T-helper 1 cell treated with Interleukin-12 subunit alpha and Interleukin-12 subunit beta and Interleukin-4 antibody, amounts not matched to agents 30 μg/mL and 1 μg/mL, for 36 hours (primary cell): Measurements from ENCODE around the gene PRIM1.
"Not testable (repeated sequence)": the region's sequence is repeated elsewhere in the genome, so short reads cannot be mapped to it uniquely, and the experiment has no call there.

ENCODE experiments used
- H3K27ac Mint-ChIP-seq: one replicate; pipeline ENCODE4 v1.8.0; 2021; ENCODE audit warnings: mild to moderate bottlenecking, mixed read lengths
- H3K27me3 Mint-ChIP-seq: one replicate; pipeline ENCODE4 v1.8.0; 2021; ENCODE audit warnings: low read depth, mixed read lengths
- H3K36me3 Mint-ChIP-seq: one replicate; pipeline ENCODE4 v1.8.0; 2021; ENCODE audit warnings: low read depth, mixed read lengths
- H3K4me1 Mint-ChIP-seq: one replicate; pipeline ENCODE4 v1.8.0; 2021; ENCODE audit warnings: low read depth, mixed read lengths
- H3K4me3 Mint-ChIP-seq: one replicate; pipeline ENCODE4 v1.8.0; 2021; ENCODE audit warnings: mild to moderate bottlenecking, moderate library complexity, mixed read lengths
- H3K9me3 Mint-ChIP-seq: one replicate; pipeline ENCODE4 v1.8.0; 2021; ENCODE audit warnings: mixed read lengths

Gene PRIM1

DNA sequence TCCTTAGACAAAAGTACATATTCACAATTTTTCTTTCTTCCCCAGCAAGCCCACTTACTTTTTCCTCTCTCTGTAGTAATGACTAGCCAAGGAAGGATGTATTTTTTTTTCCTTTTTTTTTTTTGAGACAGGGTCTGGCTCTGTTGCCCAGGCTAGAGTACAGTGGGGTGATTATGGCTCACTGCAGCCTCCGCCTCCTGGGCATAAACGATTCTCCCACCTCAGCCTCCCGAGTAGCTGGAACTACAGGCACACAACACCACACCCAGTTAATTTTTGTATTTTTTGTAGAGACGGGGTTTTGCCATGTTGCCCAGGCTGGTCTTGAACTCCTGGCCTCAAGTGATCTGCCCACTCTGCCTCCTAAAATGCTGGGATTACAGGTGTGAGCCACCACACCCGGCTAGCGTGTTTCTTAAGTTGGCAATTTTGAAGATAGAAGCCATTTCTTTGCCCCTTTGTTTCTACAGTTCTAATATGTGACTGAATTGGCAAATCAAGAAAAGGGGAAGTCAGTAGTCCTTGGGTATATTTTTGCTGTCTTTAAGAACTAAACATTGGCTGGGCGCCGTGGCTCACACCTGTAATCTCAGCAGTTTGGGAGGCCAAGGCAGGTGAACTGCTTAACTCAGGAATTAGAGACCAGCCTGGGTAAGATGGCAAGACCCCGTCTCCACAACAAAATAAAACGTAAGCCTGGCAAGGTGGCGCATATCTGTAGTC lies 23.8 kb downstream of the PRIM1 start:
- Mint-ChIP-seq H3K9me3 (no peaks in the 10 kb centered on the region), H3K27ac (peak overlapping the region; percentile 2), H3K4me3 (no peak overlapping the region), H3K27me3 (no peaks in the 10 kb centered on the region), H3K36me3 (peaks cover 33% of the 10 kb centered on the region), H3K4me1 (peaks cover 15% of the 10 kb centered on the region)

DNA sequence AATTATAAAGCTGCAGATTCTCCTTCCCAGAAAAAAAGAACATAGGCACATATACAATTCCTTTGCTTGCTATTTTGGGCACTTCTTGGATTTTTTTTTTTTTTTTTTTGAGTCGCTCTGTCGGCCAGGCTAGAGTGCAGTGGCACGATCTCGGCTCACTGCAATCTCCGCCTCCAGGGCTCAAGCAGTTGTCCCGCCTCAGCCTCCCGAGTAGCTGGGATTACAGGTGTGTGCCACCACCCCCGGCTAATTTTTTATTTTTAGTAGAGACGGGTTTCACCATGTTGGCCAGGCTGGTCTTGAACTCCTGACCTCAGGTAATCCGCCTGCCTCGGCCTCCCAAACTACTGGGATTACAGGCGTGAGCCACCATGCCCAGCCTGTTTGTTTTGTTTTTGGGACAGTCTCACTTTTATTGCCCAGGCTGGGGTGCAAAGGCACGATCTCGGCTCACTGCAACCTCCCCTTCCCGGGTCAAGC lies 25.9 kb downstream of the PRIM1 start:
- H3K4me3 Mint-ChIP-seq = peak overlapping the region; percentile 94
- H3K27ac Mint-ChIP-seq = peak overlapping the region; percentile 98
- H3K9me3 Mint-ChIP-seq, H3K27me3 Mint-ChIP-seq: not testable (repeated sequence)
- peaks cover 33% of the 10 kb centered on the region for H3K4me1 Mint-ChIP-seq
- peaks cover 43% of the 10 kb centered on the region for H3K36me3 Mint-ChIP-seq

DNA sequence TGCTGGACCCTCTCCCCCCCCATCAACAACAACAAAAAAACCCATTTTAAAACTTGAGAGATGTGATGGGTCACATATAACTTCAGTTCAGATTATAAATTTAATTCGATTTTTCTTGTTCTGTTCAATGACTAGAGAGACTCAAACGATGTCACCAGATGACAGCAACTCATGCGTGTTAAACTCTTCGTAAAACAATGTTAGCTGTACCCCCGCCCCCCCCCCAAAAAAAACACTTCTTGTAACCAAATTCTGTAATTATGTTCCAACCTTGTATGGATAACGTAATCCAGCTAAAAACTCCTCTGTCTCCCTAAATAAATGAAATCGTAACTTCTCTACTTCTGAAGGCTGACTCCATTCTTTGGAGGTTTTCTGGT lies 26.4 kb downstream of the PRIM1 start:
- Mint-ChIP-seq H3K4me1 (peaks cover 38% of the 10 kb centered on the region), H3K27me3 (no peaks in the 10 kb centered on the region), H3K4me3 (peak overlapping the region; percentile 94), H3K9me3 (no peaks in the 10 kb centered on the region), H3K36me3 (peaks cover 46% of the 10 kb centered on the region), H3K27ac (peak overlapping the region; percentile 98)

DNA sequence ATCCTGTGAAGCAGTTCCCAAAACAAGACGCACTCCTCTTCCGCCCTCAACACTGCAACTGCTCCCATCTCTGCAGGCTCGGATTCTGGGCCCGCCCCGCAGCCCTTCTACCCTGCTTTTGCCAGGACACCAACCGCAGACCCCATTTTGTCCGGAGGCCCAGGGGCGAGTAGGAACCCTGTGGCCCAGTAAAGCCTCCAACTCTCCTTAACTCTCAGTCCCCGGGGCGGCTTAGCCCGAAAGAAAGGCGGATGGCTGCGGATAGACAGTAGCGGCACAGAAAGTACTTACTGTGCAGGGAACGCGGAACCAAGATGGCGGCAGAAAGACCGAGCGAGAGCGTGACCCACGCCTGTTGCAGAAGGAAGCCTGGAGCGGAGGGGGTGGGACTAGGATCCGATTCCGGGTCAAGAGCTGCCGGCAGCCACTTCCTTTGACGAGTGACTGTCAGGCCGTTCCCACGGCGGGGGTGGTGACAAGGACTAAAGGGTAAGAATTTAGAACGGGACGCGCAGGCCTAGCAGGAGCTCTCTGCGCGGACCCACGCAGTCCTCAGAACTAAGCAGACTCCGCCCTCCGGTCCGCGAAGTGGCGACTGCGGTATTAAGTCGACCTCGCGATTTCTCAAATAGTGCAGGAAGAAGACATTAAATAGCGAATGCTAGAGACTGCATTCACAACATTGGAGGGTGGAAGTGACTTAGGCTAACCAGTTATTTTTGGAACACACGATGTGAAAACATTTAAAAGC lies 27.0 kb downstream of the PRIM1 start, which contains the start of gene NACA:
TSS of gene NACA (minus strand) at position 328 of the 751 bp plus-strand sequence. CDS start 778 bp downstream, outside the sequence.
- peaks cover 52% of the 10 kb centered on the region for H3K36me3 Mint-ChIP-seq
- H3K4me1 Mint-ChIP-seq = peaks cover 43% of the 10 kb centered on the region
- H3K27me3 Mint-ChIP-seq = no peaks in the 10 kb centered on the region

DNA sequence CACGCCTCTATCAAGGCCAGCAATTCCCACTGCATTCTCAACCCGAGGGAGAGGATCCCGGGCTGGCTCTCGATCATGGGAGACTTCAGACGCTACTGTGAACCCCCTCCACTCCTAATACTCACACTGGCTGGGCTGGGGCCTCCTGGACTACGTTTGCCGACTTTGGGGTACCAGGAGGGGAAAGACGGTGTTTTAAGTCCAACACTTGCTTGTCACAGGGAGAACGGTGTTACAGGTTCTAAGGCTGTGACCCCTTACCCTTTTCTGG lies 27.5 kb downstream of the PRIM1 start:
- Mint-ChIP-seq H3K9me3 (no peaks in the 10 kb centered on the region), H3K27me3 (no peaks in the 10 kb centered on the region), H3K27ac (peak overlapping the region; percentile 98), H3K4me3 (peak overlapping the region; percentile 94), H3K36me3 (peaks cover 53% of the 10 kb centered on the region), H3K4me1 (peaks cover 49% of the 10 kb centered on the region)

More for the DNA sequence above, 27.0 kb downstream of the PRIM1 start, which contains the start of gene NACA:
- H3K9me3 Mint-ChIP-seq = no peaks in the 10 kb centered on the region
- H3K4me3 Mint-ChIP-seq = peak within 1 kb of the TSS; percentile 94
- H3K27ac Mint-ChIP-seq = peak within 1 kb of the TSS; percentile 98

DNA sequence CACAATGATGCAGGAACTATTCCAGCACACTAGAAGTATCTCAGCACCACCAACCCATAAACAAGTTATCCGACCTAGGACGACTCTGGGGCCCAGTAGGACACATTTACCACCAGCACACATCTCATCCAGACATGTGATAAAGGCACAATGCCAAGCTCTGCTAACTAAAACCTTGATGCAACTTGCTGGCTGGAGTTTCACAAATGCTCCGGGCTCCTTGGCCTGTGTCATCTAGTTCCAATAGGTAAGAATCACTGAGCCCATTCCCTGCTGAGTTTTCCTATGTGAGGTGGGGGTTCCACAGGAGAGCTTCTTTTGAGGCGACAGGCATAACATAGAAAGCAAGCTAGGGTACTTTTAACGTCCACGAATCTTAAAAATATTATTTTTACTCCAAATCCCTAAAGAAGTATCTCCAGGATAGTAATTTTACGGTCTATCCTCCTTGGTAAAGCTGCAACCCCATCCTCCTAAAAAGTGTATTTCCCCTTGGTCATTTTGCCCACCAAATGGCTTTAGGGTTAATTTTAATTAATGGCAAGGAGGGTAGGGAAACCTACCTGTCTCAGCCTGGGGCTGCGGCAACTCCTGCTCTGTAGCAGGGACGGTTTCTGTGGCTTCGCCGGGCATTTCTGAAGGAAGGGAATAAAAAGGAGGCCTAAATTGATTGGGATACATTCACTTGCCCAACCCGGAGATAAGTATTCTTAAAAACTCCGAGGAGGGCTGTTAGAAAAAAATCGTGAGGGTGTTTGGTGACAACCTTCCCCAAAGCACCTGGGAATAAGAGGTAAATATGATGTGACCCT lies 28.0 kb downstream of the PRIM1 start:
- peaks cover 54% of the 10 kb centered on the region for H3K4me1 Mint-ChIP-seq
- H3K4me3 Mint-ChIP-seq = peak overlapping the region; percentile 94
- no peaks in the 10 kb centered on the region for H3K27me3 Mint-ChIP-seq
- H3K27ac Mint-ChIP-seq = peak overlapping the region; percentile 98
- H3K9me3 Mint-ChIP-seq = no peaks in the 10 kb centered on the region
- peaks cover 58% of the 10 kb centered on the region for H3K36me3 Mint-ChIP-seq

DNA sequence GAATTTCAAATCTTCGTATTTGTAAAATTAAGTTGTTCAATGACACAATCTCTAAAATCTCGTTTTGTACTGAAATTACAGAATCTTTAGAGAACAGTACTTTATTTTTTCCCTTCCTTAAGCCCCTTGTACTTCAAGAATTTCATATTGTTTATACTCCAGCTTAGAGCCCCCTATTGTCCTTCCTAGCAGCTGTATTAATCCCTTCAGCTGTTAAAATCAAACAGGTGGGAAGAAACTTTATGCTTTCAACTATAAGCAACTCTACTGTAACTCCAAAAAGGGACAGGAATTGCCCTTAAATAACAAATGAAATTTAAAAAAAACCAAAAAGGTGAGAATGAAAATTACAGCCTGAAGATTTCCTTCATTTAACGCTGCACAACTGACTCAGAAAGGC lies 28.8 kb downstream of the PRIM1 start:
- Mint-ChIP-seq H3K27ac (no peak overlapping the region), H3K4me1 (peaks cover 59% of the 10 kb centered on the region), H3K27me3 (no peaks in the 10 kb centered on the region), H3K9me3 (no peaks in the 10 kb centered on the region), H3K36me3 (peaks cover 64% of the 10 kb centered on the region), H3K4me3 (peak overlapping the region; percentile 94)

DNA sequence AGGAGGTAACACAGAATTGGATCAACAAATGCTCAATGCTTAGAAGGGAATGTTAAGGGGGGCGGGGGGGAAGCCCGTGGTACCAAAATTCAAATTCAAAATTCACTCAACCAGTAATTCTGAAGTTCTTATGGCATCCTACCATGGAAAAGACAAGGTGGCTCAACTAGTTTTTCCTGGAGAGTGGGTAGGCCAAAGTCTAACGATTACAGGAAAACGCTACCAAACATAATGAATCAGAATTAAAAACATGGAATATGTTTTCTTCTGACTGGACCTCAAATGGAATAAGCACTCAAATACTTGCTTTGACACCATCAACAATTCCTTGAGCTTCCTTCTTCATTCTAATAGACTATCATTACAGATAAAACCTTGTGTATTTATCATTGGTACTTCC lies 29.3 kb downstream of the PRIM1 start:
- Mint-ChIP-seq H3K4me3 (peak overlapping the region; percentile 94), H3K9me3 (no peaks in the 10 kb centered on the region), H3K27me3 (no peaks in the 10 kb centered on the region), H3K36me3 (peaks cover 64% of the 10 kb centered on the region), H3K27ac (no peak overlapping the region), H3K4me1 (peaks cover 59% of the 10 kb centered on the region)

DNA sequence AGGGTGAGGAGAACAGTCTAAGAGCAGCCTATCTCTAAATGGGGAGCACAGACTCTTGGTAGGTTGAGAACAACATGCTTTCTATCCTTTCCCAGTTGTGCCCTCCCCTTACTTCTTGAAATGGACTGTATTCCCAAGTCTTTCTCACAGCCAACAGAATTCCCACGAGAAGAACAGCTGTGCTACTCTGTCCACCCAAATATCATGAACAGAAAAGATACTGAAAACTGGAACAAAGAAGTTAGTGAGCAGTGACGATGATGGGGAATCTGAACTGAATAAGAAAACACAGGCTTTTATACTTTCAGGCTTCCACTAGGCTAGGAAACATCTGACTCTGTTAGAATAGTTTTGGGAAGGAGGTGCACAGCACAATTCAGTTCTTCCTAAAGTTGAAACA lies 30.4 kb downstream of the PRIM1 start:
- H3K9me3 Mint-ChIP-seq = no peaks in the 10 kb centered on the region
- peak overlapping the region; percentile 7 for H3K27ac Mint-ChIP-seq
- H3K4me1 Mint-ChIP-seq = peaks cover 62% of the 10 kb centered on the region
- H3K4me3 Mint-ChIP-seq = peak overlapping the region; percentile 61
- H3K27me3 Mint-ChIP-seq = no peaks in the 10 kb centered on the region
- peaks cover 64% of the 10 kb centered on the region for H3K36me3 Mint-ChIP-seq

DNA sequence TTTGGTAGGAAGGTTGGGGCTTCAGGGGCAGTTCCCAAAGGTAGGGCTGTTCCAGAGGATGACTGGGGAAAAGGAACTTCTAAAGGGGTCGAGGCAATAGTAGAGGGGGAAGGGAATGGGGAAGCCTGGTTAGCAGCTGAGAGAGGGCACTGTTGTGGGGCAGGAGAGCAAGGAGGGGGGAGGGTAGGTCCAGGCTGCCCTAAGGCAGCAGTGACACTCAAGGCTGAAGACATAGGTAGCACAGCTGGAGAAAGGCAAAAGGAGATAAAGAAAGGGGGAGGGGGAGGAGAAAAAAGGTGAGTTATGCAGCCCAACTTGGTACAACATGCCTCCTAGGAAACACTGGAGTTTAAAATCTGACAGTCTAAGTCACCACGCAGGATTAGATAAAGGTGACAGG lies 30.9 kb downstream of the PRIM1 start:
- H3K36me3 Mint-ChIP-seq = peaks cover 66% of the 10 kb centered on the region
- H3K4me1 Mint-ChIP-seq = peaks cover 65% of the 10 kb centered on the region
- peak overlapping the region; percentile 62 for H3K27ac Mint-ChIP-seq
- H3K27me3 Mint-ChIP-seq = no peaks in the 10 kb centered on the region
- no peaks in the 10 kb centered on the region for H3K9me3 Mint-ChIP-seq
- H3K4me3 Mint-ChIP-seq = peak overlapping the region; percentile 42

DNA sequence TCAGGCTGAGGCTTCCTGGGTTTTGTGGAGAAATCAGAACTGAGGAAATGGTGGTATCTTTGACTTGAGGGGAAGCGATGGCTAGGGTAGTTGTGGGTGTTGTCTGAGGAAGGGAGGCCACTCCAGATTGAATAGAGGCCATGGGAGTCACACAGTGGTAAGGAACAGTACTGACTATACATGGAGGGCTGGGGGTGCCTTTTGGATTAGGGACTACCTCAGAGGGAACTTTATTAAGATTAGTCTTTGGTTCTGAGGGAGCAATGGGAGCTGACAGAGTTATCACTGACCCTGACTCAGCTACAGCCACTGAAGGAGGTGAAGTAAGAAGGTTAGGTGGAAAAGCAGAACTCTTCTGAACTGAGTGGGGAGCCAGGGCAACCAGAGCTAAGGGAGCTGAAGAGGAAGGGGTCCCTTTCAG lies 31.4 kb downstream of the PRIM1 start:
- peak overlapping the region; percentile 62 for H3K27ac Mint-ChIP-seq
- peaks cover 69% of the 10 kb centered on the region for H3K36me3 Mint-ChIP-seq
- no peaks in the 10 kb centered on the region for H3K27me3 Mint-ChIP-seq
- peak overlapping the region; percentile 42 for H3K4me3 Mint-ChIP-seq
- no peaks in the 10 kb centered on the region for H3K9me3 Mint-ChIP-seq
- peaks cover 67% of the 10 kb centered on the region for H3K4me1 Mint-ChIP-seq

DNA sequence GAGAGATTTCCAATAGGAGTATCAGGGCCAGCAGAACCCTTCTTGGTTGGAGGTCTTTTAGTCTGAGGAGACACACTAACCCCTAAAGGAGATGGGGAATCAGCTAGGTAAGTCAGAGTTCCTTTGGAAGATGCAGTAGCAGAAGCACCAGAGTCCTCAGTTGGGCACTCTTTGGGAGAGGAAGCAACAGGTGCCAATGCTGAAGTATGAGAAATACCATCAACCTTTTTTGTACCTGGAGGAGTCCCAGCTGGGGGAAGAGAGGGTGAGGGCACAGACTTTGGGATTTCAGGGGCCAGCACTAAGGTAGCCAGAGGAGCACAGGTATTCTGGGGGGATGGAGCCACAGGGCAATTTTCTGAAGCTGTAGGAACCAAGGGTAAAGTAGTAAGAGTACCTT lies 33.1 kb downstream of the PRIM1 start:
- peak overlapping the region; percentile 54 for H3K27ac Mint-ChIP-seq
- no peaks in the 10 kb centered on the region for H3K9me3 Mint-ChIP-seq
- H3K4me3 Mint-ChIP-seq = no peak overlapping the region
- H3K4me1 Mint-ChIP-seq = peaks cover 68% of the 10 kb centered on the region
- peaks cover 66% of the 10 kb centered on the region for H3K36me3 Mint-ChIP-seq
- H3K27me3 Mint-ChIP-seq = no peaks in the 10 kb centered on the region

DNA sequence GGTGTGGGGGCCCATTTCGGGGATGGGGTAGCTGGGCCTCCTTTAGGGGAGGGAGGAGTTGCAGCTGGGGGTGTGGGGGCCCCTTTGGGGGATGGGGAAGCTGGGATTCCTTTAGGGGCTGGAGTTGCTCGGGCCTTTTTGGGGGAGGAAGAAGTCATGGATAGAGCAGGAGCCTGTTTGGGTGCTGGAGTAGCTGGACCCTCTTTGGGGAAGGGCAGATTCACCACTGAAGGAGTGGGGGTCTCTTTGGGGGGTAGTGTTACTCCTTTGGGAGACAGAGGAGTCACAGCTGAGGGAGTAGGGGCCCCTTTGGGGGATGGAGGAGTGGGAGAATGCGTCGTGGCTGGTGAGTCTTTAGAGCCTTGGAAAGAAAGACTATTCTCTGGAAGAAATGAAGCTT lies 33.5 kb downstream of the PRIM1 start:
- no peaks in the 10 kb centered on the region for H3K27me3 Mint-ChIP-seq

DNA sequence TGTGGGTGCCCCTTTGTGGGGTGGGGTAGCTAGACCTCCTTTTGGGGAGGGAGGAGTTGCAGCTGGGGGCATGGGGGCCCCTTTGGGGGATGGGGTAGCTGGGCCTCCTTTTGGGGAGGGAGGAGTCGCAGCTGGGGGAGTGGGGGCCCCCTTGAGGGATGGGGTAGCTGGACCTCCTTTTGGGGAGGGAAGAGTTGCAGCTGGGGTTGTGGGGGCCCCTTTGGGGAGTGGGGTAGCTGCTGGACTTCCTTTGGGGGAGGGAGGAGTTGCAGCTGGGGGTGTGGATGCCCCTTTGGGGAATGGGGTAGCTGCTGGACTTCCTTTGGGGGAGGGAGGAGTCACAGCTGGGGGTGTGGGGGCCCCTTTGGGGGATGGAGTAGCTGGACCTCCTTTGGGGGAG lies 34.0 kb downstream of the PRIM1 start:
- no peaks in the 10 kb centered on the region for H3K27me3 Mint-ChIP-seq
- peaks cover 67% of the 10 kb centered on the region for H3K36me3 Mint-ChIP-seq

More for the DNA sequence above, 33.5 kb downstream of the PRIM1 start:
- Mint-ChIP-seq H3K4me1 (peaks cover 65% of the 10 kb centered on the region), H3K36me3 (peaks cover 66% of the 10 kb centered on the region), H3K4me3 (no peak overlapping the region), H3K27ac (peak overlapping the region; percentile 54), H3K9me3 (no peaks in the 10 kb centered on the region)

More for the DNA sequence above, 34.0 kb downstream of the PRIM1 start:
- H3K9me3 Mint-ChIP-seq = no peaks in the 10 kb centered on the region
- peaks cover 61% of the 10 kb centered on the region for H3K4me1 Mint-ChIP-seq
- H3K4me3 Mint-ChIP-seq = no peak overlapping the region
- H3K27ac Mint-ChIP-seq = no peak overlapping the region
